Measurements from ENCODE around the gene PGM5.

GRCh38 chr9:68497629-68498028 lies 141.2 kb downstream of the PGM5 start:
- no peak for TF ChIP-seq POLR2AphosphoS5 (IDR thresholded peaks at IDR 0.05; ENCODE audit: low read depth, low read length)
- TF ChIP-seq SIN3A (IDR thresholded peaks at IDR 0.05; ENCODE audit: borderline replicate concordance, insufficient read depth, low read length) = no peak
- no peak for TF ChIP-seq FOXP2 (optimal IDR thresholded peaks at IDR 0.05; ENCODE audit: borderline replicate concordance, extremely low read depth, extremely low read length, insufficient read depth)

Measured in PFSK-1 (cell line).